ENCODE results near the gene COBL. TPM values are rescaled to one million over a fixed set of nuclear protein-coding genes. Genes with fewer than 3 reads are reported as not detected.

COBL gene
- total RNA-seq, 1 experiment from 2014 or later = 63.6 TPM

DNA sequence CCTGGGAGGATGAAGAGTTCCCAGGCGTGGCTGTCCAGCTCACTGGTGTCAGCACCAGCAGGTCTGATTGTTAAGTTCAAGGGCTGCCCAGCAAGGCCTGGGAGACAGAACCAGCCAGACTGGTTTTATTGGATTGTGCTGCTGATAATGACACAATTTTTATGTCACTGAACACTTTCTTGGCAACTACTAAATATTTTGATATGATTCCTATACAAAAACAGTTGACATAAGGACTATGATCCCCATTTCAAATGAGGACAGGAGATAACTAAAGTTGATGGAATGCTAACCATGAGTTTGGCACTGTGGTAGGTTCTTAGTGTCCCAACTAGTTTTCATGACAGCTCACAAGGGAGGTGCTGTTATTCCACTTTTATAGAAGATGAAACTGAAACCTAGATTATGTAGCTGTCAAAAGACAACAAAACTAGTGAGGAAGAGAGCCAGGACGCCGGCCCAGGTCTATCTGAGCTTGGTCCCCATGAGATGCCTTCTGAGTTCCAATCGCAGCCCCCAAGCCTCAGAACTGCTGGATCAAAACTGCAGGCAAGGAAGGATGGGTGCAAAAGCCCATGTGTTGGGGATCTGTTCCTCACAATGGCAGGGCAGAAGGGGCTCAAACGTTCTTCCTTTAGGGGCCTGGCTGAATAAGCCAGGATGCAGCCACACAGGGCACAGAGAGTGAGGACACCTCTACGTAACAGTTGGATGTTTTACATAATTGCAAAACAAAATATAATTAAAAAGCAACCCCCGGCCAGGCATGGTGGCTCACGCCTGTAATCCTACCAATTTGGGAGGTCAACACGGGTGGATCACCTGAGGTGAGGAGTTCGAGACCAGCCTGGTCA is 52.8 kb downstream of the COBL start:
- ChIA-PET CTCF (interaction anchor here (1.2 kb wide), 1 partner anchor 103 kb away, joined by 7 read pairs; no protein-coding TSS in a partner anchor), POLR2A (no interaction called here)
- peaks cover 29% of the 10 kb centered on the region for H3K4me1 Mint-ChIP-seq (ENCODE audit: low read depth, unreplicated experiment)
- Histone ChIP-seq H3K4me3 (ENCODE audit: low read depth, low read length) (no peak overlapping the region), H3K9me3 (no peaks in the 10 kb centered on the region), H3K27me3 (replicated peaks; ENCODE audit: control insufficient read depth, insufficient read depth, low read length) (no peaks in the 10 kb centered on the region), H3K36me3 (ENCODE audit: control insufficient read depth, insufficient read depth, low read length) (no peaks in the 10 kb centered on the region), H3K4me1 (peaks cover 35% of the 10 kb centered on the region)
- peaks cover 14% of the 10 kb centered on the region for H3K36me3 Mint-ChIP-seq (ENCODE audit: insufficient read depth, unreplicated experiment)
- H3K27me3 Mint-ChIP-seq (ENCODE audit: insufficient read depth, unreplicated experiment) = no peaks in the 10 kb centered on the region
- TF ChIP-seq, protein P1, sequence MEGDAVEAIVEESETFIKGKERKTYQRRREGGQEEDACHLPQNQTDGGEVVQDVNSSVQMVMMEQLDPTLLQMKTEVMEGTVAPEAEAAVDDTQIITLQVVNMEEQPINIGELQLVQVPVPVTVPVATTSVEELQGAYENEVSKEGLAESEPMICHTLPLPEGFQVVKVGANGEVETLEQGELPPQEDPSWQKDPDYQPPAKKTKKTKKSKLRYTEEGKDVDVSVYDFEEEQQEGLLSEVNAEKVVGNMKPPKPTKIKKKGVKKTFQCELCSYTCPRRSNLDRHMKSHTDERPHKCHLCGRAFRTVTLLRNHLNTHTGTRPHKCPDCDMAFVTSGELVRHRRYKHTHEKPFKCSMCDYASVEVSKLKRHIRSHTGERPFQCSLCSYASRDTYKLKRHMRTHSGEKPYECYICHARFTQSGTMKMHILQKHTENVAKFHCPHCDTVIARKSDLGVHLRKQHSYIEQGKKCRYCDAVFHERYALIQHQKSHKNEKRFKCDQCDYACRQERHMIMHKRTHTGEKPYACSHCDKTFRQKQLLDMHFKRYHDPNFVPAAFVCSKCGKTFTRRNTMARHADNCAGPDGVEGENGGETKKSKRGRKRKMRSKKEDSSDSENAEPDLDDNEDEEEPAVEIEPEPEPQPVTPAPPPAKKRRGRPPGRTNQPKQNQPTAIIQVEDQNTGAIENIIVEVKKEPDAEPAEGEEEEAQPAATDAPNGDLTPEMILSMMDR (IDR thresholded peaks at IDR 0.05; ENCODE audit: insufficient read depth in 1 of 2, low read depth in 1 of 2, low read length in 1 of 2, severe bottlenecking in 1 of 2, unreplicated experiment in 1 of 2) = no peak
- DNase-seq = peak; percentile 64 to 72
- H3K4me3 Mint-ChIP-seq (ENCODE audit: unreplicated experiment) = no peak overlapping the region
- H3K9me3 Mint-ChIP-seq (ENCODE audit: unreplicated experiment) = no peaks in the 10 kb centered on the region
- intact Hi-C loops (cut with micrococcal nuclease; ENCODE audit: unreplicated experiment) = loop anchor here (1.0 to 10.0 kb wide), 2 partner anchors 25 to 51 kb away; partner anchors contain the start of gene COBL
- BruUV-seq (replicated peaks) = no TSS peak
- no peak overlapping the region for H3K27ac Mint-ChIP-seq (ENCODE audit: unreplicated experiment)

DNA sequence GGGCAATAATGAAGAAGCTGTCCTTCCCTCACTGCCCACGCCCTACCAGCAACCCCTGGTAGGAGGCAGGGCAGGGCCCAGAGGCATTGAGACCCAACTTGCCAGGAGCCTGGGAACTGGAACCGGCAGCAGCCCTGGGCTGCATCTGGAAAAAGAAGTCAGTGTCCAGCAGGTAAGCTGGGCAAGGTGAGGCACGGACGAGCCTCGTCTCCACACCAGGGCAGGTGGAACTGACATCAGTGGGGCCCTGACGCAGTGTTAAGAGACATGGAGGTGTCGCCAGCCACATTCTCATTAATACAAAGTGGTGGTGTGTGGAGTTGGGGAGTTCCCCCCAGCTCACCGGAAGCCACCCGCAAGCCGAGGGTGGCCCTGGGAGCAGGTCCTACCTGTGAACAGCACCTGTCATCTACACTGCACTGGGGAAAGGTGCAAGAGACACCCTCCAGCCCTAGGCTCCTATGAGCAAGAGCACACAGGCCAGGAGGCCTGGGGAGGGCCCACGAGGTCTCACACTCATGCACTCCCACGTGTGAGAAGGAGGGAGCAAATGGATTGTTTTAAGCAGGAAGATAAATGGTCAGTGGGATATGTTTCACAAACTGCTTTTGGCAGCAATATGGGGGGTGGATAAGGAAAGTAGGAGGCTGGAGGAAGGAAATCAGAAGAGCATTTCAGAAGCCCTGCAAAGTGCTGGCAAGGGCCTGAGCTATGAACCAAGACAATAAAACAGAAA is 53.6 kb downstream of the COBL start:
- no TSS peak for BruUV-seq (replicated peaks)
- H3K36me3 ChIP-seq (ENCODE audit: control insufficient read depth, insufficient read depth, low read length) = no peaks in the 10 kb centered on the region
- ChIA-PET CTCF (interaction anchor here (1.2 kb wide), 1 partner anchor 104 kb away, joined by 7 read pairs; no protein-coding TSS in a partner anchor), POLR2A (no interaction called here)
- peak overlapping the region; percentile 13 for H3K4me3 Mint-ChIP-seq (ENCODE audit: unreplicated experiment)
- no peaks in the 10 kb centered on the region for H3K9me3 ChIP-seq
- H3K27ac Mint-ChIP-seq (ENCODE audit: unreplicated experiment) = peak overlapping the region; percentile 48
- no peak overlapping the region for H3K4me3 ChIP-seq (ENCODE audit: low read depth, low read length)
- intact Hi-C loops (cut with micrococcal nuclease; ENCODE audit: unreplicated experiment) = loop anchor here (1.0 to 10.0 kb wide), 2 partner anchors 24 to 52 kb away; partner anchors contain the start of gene COBL
- TF ChIP-seq, protein P1 (IDR thresholded peaks at IDR 0.05; ENCODE audit: insufficient read depth in 1 of 2, low read depth in 1 of 2, low read length in 1 of 2, severe bottlenecking in 1 of 2, unreplicated experiment in 1 of 2) = no peak
- no peaks in the 10 kb centered on the region for H3K27me3 ChIP-seq (replicated peaks; ENCODE audit: control insufficient read depth, insufficient read depth, low read length)
- H3K4me1 ChIP-seq = peaks cover 40% of the 10 kb centered on the region
- H3K27me3 Mint-ChIP-seq (ENCODE audit: insufficient read depth, unreplicated experiment) = no peaks in the 10 kb centered on the region
- no peak for DNase-seq
- H3K36me3 Mint-ChIP-seq (ENCODE audit: insufficient read depth, unreplicated experiment) = peaks cover 14% of the 10 kb centered on the region
- no peaks in the 10 kb centered on the region for H3K9me3 Mint-ChIP-seq (ENCODE audit: unreplicated experiment)
- peaks cover 36% of the 10 kb centered on the region for H3K4me1 Mint-ChIP-seq (ENCODE audit: low read depth, unreplicated experiment)

Data from Caco-2 (cell line).